T-cell (primary cell): ENCODE data around the gene FBXO48. TPM values are rescaled to one million over a fixed set of nuclear protein-coding genes. Genes with fewer than 3 reads are reported as not detected.
A peak's percentile ranks its signal among the peaks of the same experiment; 100 is the strongest.

ENCODE experiments used
- ATAC-seq, 4 experiments: fragments of 200-7000 bp in 3 of 4; fragments of 150-1000 bp in 1 of 4; cut with Tn5 transposase; replicated peaks in 1 of 4; 1 replicate in 3 of 4; 2 replicates in 1 of 4; pipeline ENCODE4 v1.10.0; 2021; ENCODE audit warnings: moderate library complexity in 3 of 4, mild to moderate bottlenecking in 2 of 4, moderate number of reproducible peaks in 1 of 4
- CTCF ChIA-PET, 2 donors: fragments of 300-600 bp; sonication (Branson Sonifier 250); formaldehyde crosslinking; loops; one replicate each; lab custom pipeline; 2022; ENCODE audit warnings: antibody characterized with exemption in 2 of 2; lab: Charles Lee
- POLR2A ChIA-PET, 2 donors: fragments of 300-600 bp; sonication (Branson Sonifier 250); formaldehyde crosslinking; loops; one replicate each; lab custom pipeline; 2022; ENCODE audit warnings: antibody characterized with exemption in 2 of 2; lab: Charles Lee
- DNase-seq, 35 experiments: peaks; one replicate each; pipeline versions ENCODE4 v3.0.0 to v3.0.0-alpha.2; 2013 to 2023
- H3K27ac ChIP-seq: one replicate; pipeline ENCODE4 v1.5.1; 2013; ENCODE audit warnings: low read length
- H3K27me3 ChIP-seq, 2 experiments: replicated peaks in 1 of 2; 1 replicate in 1 of 2; 2 replicates in 1 of 2; pipeline versions ENCODE4 v1.6.1 to v1.7.0; 2013; ENCODE audit warnings: low read length in 1 of 2, mixed read lengths in 1 of 2; ENCODE audit not compliant: control insufficient read depth in 2 of 2, insufficient read depth in 2 of 2; ENCODE audit errors: extremely low read depth in 1 of 2
- H3K36me3 ChIP-seq, 2 donors: 1 replicate in 1 of 2; 2 replicates in 1 of 2; pipeline versions ENCODE4 v1.6.1 to v1.7.0; 2013; ENCODE audit warnings: low read length in 1 of 2; ENCODE audit not compliant: control insufficient read depth in 2 of 2, insufficient read depth in 1 of 2; ENCODE audit errors: extremely low read depth in 1 of 2
- H3K4me1 ChIP-seq, 2 experiments: 1 replicate in 1 of 2; 2 replicates in 1 of 2; pipeline versions ENCODE4 v1.6.1 to v1.7.0; 2013; ENCODE audit warnings: low read length in 2 of 2, mixed read lengths in 1 of 2; ENCODE audit not compliant: insufficient read depth in 2 of 2, control insufficient read depth in 1 of 2; ENCODE audit errors: extremely low read depth in 1 of 2
- H3K4me3 ChIP-seq, 2 donors: 1 replicate in 1 of 2; 2 replicates in 1 of 2; pipeline versions ENCODE4 v1.5.1 to v1.7.0; 2013; ENCODE audit warnings: mild to moderate bottlenecking in 2 of 2, low read length in 1 of 2, moderate library complexity in 1 of 2; ENCODE audit not compliant: control insufficient read depth in 1 of 2; ENCODE audit errors: extremely low read depth in 1 of 2
- H3K9me3 ChIP-seq: 2 replicates; pipeline ENCODE4 v1.7.0; 2013
- H3K27ac Mint-ChIP-seq, 2 donors: one replicate each; pipeline ENCODE4 v1.8.0; 2020 to 2021; ENCODE audit warnings: mild to moderate bottlenecking in 2 of 2, mixed read lengths in 2 of 2
- H3K27me3 Mint-ChIP-seq, 2 donors: one replicate each; pipeline ENCODE4 v1.8.0; 2021 to 2022; ENCODE audit warnings: mixed read lengths in 2 of 2
- H3K36me3 Mint-ChIP-seq: one replicate; pipeline ENCODE4 v1.8.0; 2021; ENCODE audit warnings: mixed read lengths
- H3K4me1 Mint-ChIP-seq, 3 donors: one replicate each; pipeline ENCODE4 v1.8.0; 2020 to 2022; ENCODE audit warnings: mixed read lengths in 3 of 3, mild to moderate bottlenecking in 1 of 3
- H3K4me3 Mint-ChIP-seq, 3 donors: one replicate each; pipeline ENCODE4 v1.8.0; 2020 to 2022; ENCODE audit warnings: mild to moderate bottlenecking in 3 of 3, mixed read lengths in 3 of 3, moderate library complexity in 3 of 3
- H3K9me3 Mint-ChIP-seq, 3 donors: one replicate each; pipeline ENCODE4 v1.8.0; 2020 to 2022; ENCODE audit warnings: mixed read lengths in 3 of 3
- WGBS: methylation state at CpG from one replicate; pipeline ENCODE4 v1.1.5; 2013; ENCODE audit warnings: missing lambda C conversion rate; ENCODE audit not compliant: insufficient coverage; 5-methylcytosine and 5-hydroxymethylcytosine counted together
- total RNA-seq, 35 experiments: library from RNA in 6 of 35; stranded (reverse) in 6 of 35; fragments of 120-200 nt in 1 of 35; gene quantifications; one replicate each; pipeline versions ENCODE4 v1.2.1 to v1.2.4 and lab custom pipeline; 2013 to 2026

Gene FBXO48
- total RNA-seq, 5 donors from 2014 or later (not counting 1 experiment from before 2014, with no cell fraction given) = 1.8 to 4.5 (median 4.5) TPM

- no peak overlapping the region for H3K27ac ChIP-seq
- DNase-seq = no peak
- Mint-ChIP-seq H3K4me3 (no peak overlapping the region), H3K27ac (no peak overlapping the region), H3K36me3 (no peaks in the 10 kb centered on the region), H3K27me3 (peaks cover 0 to 2% of the 10 kb centered on the region in 2 donors), H3K4me1 (peaks cover 8 to 56% (median 20%) of the 10 kb centered on the region in 3 donors), H3K9me3 (no peaks in the 10 kb centered on the region)
- ChIA-PET POLR2A (no interaction called here), CTCF (no interaction called here)
- no peaks in the 10 kb centered on the region for H3K36me3 ChIP-seq
- H3K9me3 ChIP-seq = no peaks in the 10 kb centered on the region
- no peak overlapping the region for H3K4me3 ChIP-seq
- H3K4me1 ChIP-seq = peaks cover 0 to 29% of the 10 kb centered on the region in 2 experiments
- no peaks in the 10 kb centered on the region for H3K27me3 ChIP-seq
- no peak for ATAC-seq
- 90% methylated on average over 2 of the region's 2 CpGs for WGBS
Measured at GRCh38 chr2:68413466-68413865, 53.6 kb downstream of the FBXO48 start.

GRCh38 chr2:68412127-68412819, 54.8 kb downstream of the FBXO48 start:
- 93% methylated on average over 2 of the region's 4 CpGs for WGBS
- Histone ChIP-seq H3K27ac (peak overlapping the region; percentile 42), H3K4me3 (no peak overlapping the region), H3K9me3 (no peaks in the 10 kb centered on the region), H3K4me1 (peaks cover 0 to 19% of the 10 kb centered on the region in 2 experiments), H3K36me3 (no peaks in the 10 kb centered on the region), H3K27me3 (no peaks in the 10 kb centered on the region)
- ATAC-seq (no peak), DNase-seq (no peak)
- H3K36me3 Mint-ChIP-seq = peaks cover 8% of the 10 kb centered on the region
- POLR2A ChIA-PET = no interaction called here
- H3K9me3 Mint-ChIP-seq = peaks cover 2 to 9% (median 8%) of the 10 kb centered on the region in 3 donors
- peaks cover 8 to 45% (median 13%) of the 10 kb centered on the region in 3 donors for H3K4me1 Mint-ChIP-seq
- peaks cover under 1 to 2% of the 10 kb centered on the region in 2 donors for H3K27me3 Mint-ChIP-seq
- H3K27ac Mint-ChIP-seq = peak overlapping the region in 1 of 2 donors; percentile 77
- H3K4me3 Mint-ChIP-seq = peak overlapping the region in 1 of 3 donors; percentile 6
- CTCF ChIA-PET = interaction anchor here in 1 of 2 donors (0.7 kb wide), 1 partner anchor 82 kb away, joined by 4 read pairs; no protein-coding TSS in a partner anchor

- POLR2A ChIA-PET = no interaction called here
- WGBS = 50% methylated on average over 1 of the region's 4 CpGs
- Mint-ChIP-seq H3K9me3 (peaks cover 2 to 9% (median 9%) of the 10 kb centered on the region in 3 donors), H3K36me3 (peaks cover 8% of the 10 kb centered on the region), H3K27me3 (peaks cover 0 to 3% of the 10 kb centered on the region in 2 donors), H3K27ac (peak overlapping the region in 1 of 2 donors; percentile 77), H3K4me1 (peaks cover 8 to 42% (median 13%) of the 10 kb centered on the region in 3 donors), H3K4me3 (peak overlapping the region in 1 of 3 donors; percentile 6)
- Histone ChIP-seq H3K4me3 (no peak overlapping the region), H3K9me3 (no peaks in the 10 kb centered on the region), H3K36me3 (no peaks in the 10 kb centered on the region), H3K27ac (peak overlapping the region; percentile 42), H3K4me1 (peaks cover 0 to 18% of the 10 kb centered on the region in 2 experiments), H3K27me3 (no peaks in the 10 kb centered on the region)
- no peak for ATAC-seq
- CTCF ChIA-PET = no interaction called here
- no peak for DNase-seq
Measured at GRCh38 chr2:68411397-68412126, 55.5 kb downstream of the FBXO48 start.

Other genes with a start within 250 kb of the FBXO48 start
- 10 to 100 TPM; 53.2 to 65.0 (median 57.7) TPM for gene PPP3R1, start 214.8 kb downstream of the FBXO48 start, total RNA-seq
- gene CNRIP1, start 147.3 kb downstream of the FBXO48 start, total RNA-seq = under 1 TPM in 3 of 5 donors, not detected in 2; 0.53 to 0.63 (median 0.59) TPM
- gene PLEK, start 102.0 kb downstream of the FBXO48 start, total RNA-seq = 10 to 100 TPM in 4 of 5 donors, 1 to 10 TPM in 1; 5.1 to 28.4 (median 13.6) TPM
- 1 to 10 TPM; 4.3 to 6.1 (median 5.1) TPM for gene APLF, start 291 bp upstream of the FBXO48 start, total RNA-seq
- not detected for gene PROKR1, start 176.3 kb upstream of the FBXO48 start, total RNA-seq